ENCODE data around the gene RAD51B.

RAD51B gene

GRCh38 chr14:68653108-68653507, 833.5 kb downstream of the RAD51B start:
- TF ChIP-seq POU2F2 (IDR thresholded peaks at IDR 0.05; ENCODE audit: low read depth, low read length) (no peak), POLR2A (IDR thresholded peaks at IDR 0.05; ENCODE audit: low read depth, low read length) (no peak), POLR2AphosphoS5 (IDR thresholded peaks at IDR 0.05; ENCODE audit: low read depth, low read length) (no peak), TAF1 (IDR thresholded peaks at IDR 0.05; ENCODE audit: low read depth, low read length) (no peak), PAX5 (IDR thresholded peaks at IDR 0.05; ENCODE audit: insufficient read depth, low read length, severe bottlenecking) (no peak), SPI1 (IDR thresholded peaks at IDR 0.05; ENCODE audit: low read depth, low read length) (no peak)
- FAIRE-seq (no peak), DNase-seq (ENCODE audit: insufficient read length, low spot score) (no peak)

DNA sequence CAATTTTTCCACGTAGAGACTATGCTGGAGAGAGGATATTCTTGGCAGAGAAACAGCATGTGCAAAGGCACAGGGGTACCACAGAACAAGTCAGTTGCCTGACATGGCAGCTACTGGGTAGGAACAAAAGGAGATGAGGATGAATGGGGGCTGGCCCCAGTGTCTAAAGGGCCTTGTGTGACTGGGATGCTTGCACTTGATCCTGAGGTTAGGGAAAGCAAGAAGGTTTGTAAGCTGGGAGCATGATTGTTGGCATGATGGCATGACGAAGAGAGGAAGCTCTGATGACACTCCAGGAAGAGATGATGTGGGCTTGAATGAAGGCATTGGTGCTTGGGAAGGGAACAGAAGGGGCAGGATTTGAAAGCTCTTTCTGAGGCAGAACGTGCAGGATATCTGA, 834.2 kb downstream of the RAD51B start:
- FAIRE-seq (no peak), DNase-seq (ENCODE audit: insufficient read length, low spot score) (no peak)
- no peak for TF ChIP-seq POLR2A (IDR thresholded peaks at IDR 0.05; ENCODE audit: low read depth, low read length)
- no peak for TF ChIP-seq POU2F2 (IDR thresholded peaks at IDR 0.05; ENCODE audit: low read depth, low read length)
- TF ChIP-seq SPI1 (IDR thresholded peaks at IDR 0.05; ENCODE audit: low read depth, low read length) = no peak
- TF ChIP-seq POLR2AphosphoS5 (IDR thresholded peaks at IDR 0.05; ENCODE audit: low read depth, low read length) = no peak
- TF ChIP-seq TAF1 (IDR thresholded peaks at IDR 0.05; ENCODE audit: low read depth, low read length) = no peak
- TF ChIP-seq PAX5 (IDR thresholded peaks at IDR 0.05; ENCODE audit: insufficient read depth, low read length, severe bottlenecking) = no peak

DNA sequence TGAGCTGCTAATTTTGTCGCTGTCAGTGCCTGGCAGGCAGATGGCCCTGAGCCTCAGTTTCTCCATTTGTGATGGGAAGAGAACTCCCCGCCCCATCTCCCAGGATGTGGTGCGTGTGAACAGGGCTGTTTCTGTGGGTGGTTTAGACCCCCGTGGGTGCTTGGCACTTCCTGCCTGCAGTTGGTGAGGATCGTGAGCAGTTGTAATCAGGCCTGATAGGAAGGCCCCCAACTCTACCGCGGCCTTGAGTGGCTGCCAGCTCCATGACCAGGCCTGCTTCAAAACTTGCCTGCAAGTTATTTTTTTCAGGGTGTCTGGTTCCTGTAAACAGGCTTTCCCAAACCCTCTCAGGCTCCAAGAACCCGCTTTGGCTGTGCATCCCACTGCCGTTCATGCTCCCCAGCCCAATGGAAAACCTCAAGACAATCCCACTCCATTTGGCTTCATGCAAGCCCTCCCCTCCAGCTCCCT, 834.9 kb downstream of the RAD51B start:
- FAIRE-seq (no peak), DNase-seq (ENCODE audit: insufficient read length, low spot score) (no peak)
- no peak for TF ChIP-seq POLR2AphosphoS5 (IDR thresholded peaks at IDR 0.05; ENCODE audit: low read depth, low read length)
- no peak for TF ChIP-seq SPI1 (IDR thresholded peaks at IDR 0.05; ENCODE audit: low read depth, low read length)
- no peak for TF ChIP-seq TAF1 (IDR thresholded peaks at IDR 0.05; ENCODE audit: low read depth, low read length)
- no peak for TF ChIP-seq POU2F2 (IDR thresholded peaks at IDR 0.05; ENCODE audit: low read depth, low read length)
- no peak for TF ChIP-seq POLR2A (IDR thresholded peaks at IDR 0.05; ENCODE audit: low read depth, low read length)
- no peak for TF ChIP-seq PAX5 (IDR thresholded peaks at IDR 0.05; ENCODE audit: insufficient read depth, low read length, severe bottlenecking)

- DNase-seq (ENCODE audit: insufficient read length, low spot score) (no peak), FAIRE-seq (no peak)
- TF ChIP-seq TAF1 (IDR thresholded peaks at IDR 0.05; ENCODE audit: low read depth, low read length) = no peak
- no peak for TF ChIP-seq POU2F2 (IDR thresholded peaks at IDR 0.05; ENCODE audit: low read depth, low read length)
- TF ChIP-seq POLR2AphosphoS5 (IDR thresholded peaks at IDR 0.05; ENCODE audit: low read depth, low read length) = no peak
- TF ChIP-seq SPI1 (IDR thresholded peaks at IDR 0.05; ENCODE audit: low read depth, low read length) = no peak
- TF ChIP-seq POLR2A (IDR thresholded peaks at IDR 0.05; ENCODE audit: low read depth, low read length) = no peak
- TF ChIP-seq PAX5 (IDR thresholded peaks at IDR 0.05; ENCODE audit: insufficient read depth, low read length, severe bottlenecking) = no peak
These were observed 835.6 kb downstream of the RAD51B start for GRCh38 chr14:68655021-68655831.

DNA sequence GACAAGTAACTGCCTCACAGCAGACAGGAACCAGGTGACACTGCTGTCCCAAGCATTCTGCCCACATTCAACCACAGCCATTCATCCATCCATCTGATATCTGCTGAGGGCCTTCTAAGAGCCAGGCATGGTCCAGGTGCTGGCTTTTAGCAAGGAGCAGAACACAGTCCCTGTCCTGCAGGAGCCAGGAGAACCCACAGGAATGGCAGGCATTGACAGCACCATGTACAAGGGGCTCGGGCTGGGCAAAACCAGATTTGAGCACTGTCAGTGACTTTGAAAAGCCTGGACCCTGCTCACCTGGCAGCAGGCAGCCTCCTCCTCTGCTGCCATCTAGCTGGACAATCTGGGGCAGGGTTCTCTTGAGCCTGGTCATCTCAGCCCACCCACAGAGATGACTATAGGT, 836.3 kb downstream of the RAD51B start:
- no peak for TF ChIP-seq PAX5 (IDR thresholded peaks at IDR 0.05; ENCODE audit: insufficient read depth, low read length, severe bottlenecking)
- TF ChIP-seq SPI1 (IDR thresholded peaks at IDR 0.05; ENCODE audit: low read depth, low read length) = no peak
- TF ChIP-seq POLR2AphosphoS5 (IDR thresholded peaks at IDR 0.05; ENCODE audit: low read depth, low read length) = no peak
- FAIRE-seq = no peak
- no peak for DNase-seq (ENCODE audit: insufficient read length, low spot score)

GRCh38 chr14:68656452-68656851, 836.9 kb downstream of the RAD51B start:
- FAIRE-seq (no peak), DNase-seq (ENCODE audit: insufficient read length, low spot score) (no peak)
- no peak for TF ChIP-seq SPI1 (IDR thresholded peaks at IDR 0.05; ENCODE audit: low read depth, low read length)
- no peak for TF ChIP-seq POU2F2 (IDR thresholded peaks at IDR 0.05; ENCODE audit: low read depth, low read length)
- TF ChIP-seq PAX5 (IDR thresholded peaks at IDR 0.05; ENCODE audit: insufficient read depth, low read length, severe bottlenecking) = no peak
- TF ChIP-seq POLR2AphosphoS5 (IDR thresholded peaks at IDR 0.05; ENCODE audit: low read depth, low read length) = no peak
- no peak for TF ChIP-seq TAF1 (IDR thresholded peaks at IDR 0.05; ENCODE audit: low read depth, low read length)
- TF ChIP-seq POLR2A (IDR thresholded peaks at IDR 0.05; ENCODE audit: low read depth, low read length) = no peak

DNA sequence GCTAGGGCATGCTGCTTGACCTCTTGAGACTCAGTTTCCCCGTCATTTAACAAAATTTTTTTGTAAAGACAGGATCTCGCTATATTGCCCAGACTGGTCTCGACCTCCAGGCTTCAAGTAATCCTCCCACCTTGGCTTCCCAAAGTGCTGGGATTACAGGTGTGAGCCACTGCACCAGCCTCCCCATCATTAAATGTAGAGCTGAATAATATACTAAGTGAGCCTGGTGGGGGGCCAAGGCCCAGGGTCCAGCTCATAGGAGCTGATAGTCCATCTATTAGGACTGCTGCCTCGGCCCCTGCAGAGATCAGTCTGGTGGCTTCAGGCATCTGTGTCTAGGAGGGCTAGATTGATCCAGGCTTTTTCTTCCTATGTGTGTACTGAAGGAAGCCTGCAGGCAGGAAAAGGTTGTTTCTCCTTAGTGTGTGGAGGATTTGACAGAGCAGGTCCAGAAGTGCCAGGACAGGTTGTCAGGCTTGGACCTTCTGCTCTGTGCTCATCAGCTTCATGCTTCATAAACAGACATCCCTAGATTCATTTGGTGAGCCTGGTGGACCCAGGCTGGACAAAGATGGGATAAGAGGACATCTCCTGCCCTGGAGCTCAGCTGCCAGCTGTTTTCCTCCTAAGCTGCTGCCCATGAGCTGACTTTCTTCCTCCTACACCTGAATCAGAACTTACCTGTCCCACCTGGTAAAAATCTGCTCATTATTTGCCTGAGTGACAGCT, 837.9 kb downstream of the RAD51B start:
- DNase-seq (ENCODE audit: insufficient read length, low spot score) (no peak), FAIRE-seq (no peak)
- no peak for TF ChIP-seq TAF1 (IDR thresholded peaks at IDR 0.05; ENCODE audit: low read depth, low read length)
- TF ChIP-seq SPI1 (IDR thresholded peaks at IDR 0.05; ENCODE audit: low read depth, low read length) = no peak
- TF ChIP-seq PAX5 (IDR thresholded peaks at IDR 0.05; ENCODE audit: insufficient read depth, low read length, severe bottlenecking) = no peak
- no peak for TF ChIP-seq POLR2AphosphoS5 (IDR thresholded peaks at IDR 0.05; ENCODE audit: low read depth, low read length)
- TF ChIP-seq POLR2A (IDR thresholded peaks at IDR 0.05; ENCODE audit: low read depth, low read length) = no peak
- TF ChIP-seq POU2F2 (IDR thresholded peaks at IDR 0.05; ENCODE audit: low read depth, low read length) = no peak

GRCh38 chr14:68658029-68658509, 838.5 kb downstream of the RAD51B start:
- no peak for FAIRE-seq
- no peak for DNase-seq (ENCODE audit: insufficient read length, low spot score)
- no peak for TF ChIP-seq TAF1 (IDR thresholded peaks at IDR 0.05; ENCODE audit: low read depth, low read length)
- no peak for TF ChIP-seq PAX5 (IDR thresholded peaks at IDR 0.05; ENCODE audit: insufficient read depth, low read length, severe bottlenecking)
- TF ChIP-seq SPI1 (IDR thresholded peaks at IDR 0.05; ENCODE audit: low read depth, low read length) = no peak
- TF ChIP-seq POU2F2 (IDR thresholded peaks at IDR 0.05; ENCODE audit: low read depth, low read length) = no peak
- TF ChIP-seq POLR2AphosphoS5 (IDR thresholded peaks at IDR 0.05; ENCODE audit: low read depth, low read length) = no peak
- TF ChIP-seq POLR2A (IDR thresholded peaks at IDR 0.05; ENCODE audit: low read depth, low read length) = no peak

Measured in GM12891 (cell line).